WTC11 (cell line): Measurements from ENCODE around the gene N4BP2L1. TPM values are rescaled to one million over a fixed set of nuclear protein-coding genes. Genes with fewer than 3 reads are reported as not detected.

Experiments used
- ATAC-seq: fragments of 200-7000 bp; cut with Tn5 transposase; 2 replicates; pipeline ENCODE4 v1.10.0; 2021; ENCODE audit warnings: mild to moderate bottlenecking, moderate library complexity
- CTCF ChIA-PET: fragments of 300-600 bp; sonication (Branson Sonifier 250); formaldehyde crosslinking; loops from one replicate; lab custom pipeline; 2021; ENCODE audit warnings: antibody characterized with exemption; lab: Charles Lee
- POLR2A ChIA-PET: fragments of 350-600 bp; sonication (Branson Sonifier 250); formaldehyde crosslinking; loops from one replicate; lab custom pipeline; 2021; ENCODE audit warnings: antibody characterized with exemption; lab: Charles Lee
- DNase-seq: peaks from one replicate; pipeline ENCODE4 v3.0.0; 2021; ENCODE audit warnings: low spot score
- H3K27ac Mint-ChIP-seq: 2 replicates; pipeline ENCODE4 v1.8.0; 2021; ENCODE audit warnings: mixed read lengths
- H3K27me3 Mint-ChIP-seq: 2 replicates; pipeline ENCODE4 v1.8.0; 2021; ENCODE audit warnings: low read depth, mild to moderate bottlenecking, moderate library complexity, mixed read lengths
- H3K36me3 Mint-ChIP-seq: 2 replicates; pipeline ENCODE4 v1.8.0; 2021; ENCODE audit warnings: mixed read lengths
- H3K4me1 Mint-ChIP-seq: 2 replicates; pipeline ENCODE4 v1.8.0; 2022; ENCODE audit warnings: mixed read lengths
- H3K4me3 Mint-ChIP-seq: 2 replicates; pipeline ENCODE4 v1.8.0; 2021; ENCODE audit warnings: mild to moderate bottlenecking, moderate library complexity, mixed read lengths
- H3K9me3 Mint-ChIP-seq: 2 replicates; pipeline ENCODE4 v1.8.0; 2021; ENCODE audit warnings: mixed read lengths
- ARID4B ChIP-seq: sonication (generic); formaldehyde crosslinking; IDR thresholded peaks from 2 replicates; pipeline ENCODE4 v1.8.0; 2023; ENCODE audit warnings: missing genetic modification reagents, mild to moderate bottlenecking, borderline replicate concordance
- CDX4 ChIP-seq: fragments of 250-450 bp; sonication (Bioruptor Pico); IDR thresholded peaks from 2 replicates; pipeline ENCODE4 v1.9.0; 2021; ENCODE audit warnings: moderate library complexity, mild to moderate bottlenecking, inconsistent platforms, borderline replicate concordance
- CREB1 ChIP-seq: sonication (generic); formaldehyde crosslinking; IDR thresholded peaks from 2 replicates; pipeline ENCODE4 v1.8.0; 2023; ENCODE audit warnings: mild to moderate bottlenecking, missing genetic modification reagents
- JUN ChIP-seq: sonication (generic); formaldehyde crosslinking; IDR thresholded peaks from 2 replicates; pipeline ENCODE4 v1.8.0; 2023; ENCODE audit warnings: mild to moderate bottlenecking, missing genetic modification reagents
- MYBL2 ChIP-seq: sonication (generic); formaldehyde crosslinking; IDR thresholded peaks from 2 replicates; pipeline ENCODE4 v1.8.1; 2023; ENCODE audit warnings: mild to moderate bottlenecking, moderate library complexity, missing genetic modification reagents
- NFYB ChIP-seq: sonication (generic); formaldehyde crosslinking; conservative IDR thresholded peaks from 2 replicates; pipeline ENCODE4 v1.8.0; 2022; ENCODE audit warnings: low read depth, missing genetic modification reagents
- PREB ChIP-seq: sonication (generic); formaldehyde crosslinking; IDR thresholded peaks from 2 replicates; pipeline ENCODE4 v1.8.1; 2022; ENCODE audit warnings: mild to moderate bottlenecking, missing genetic modification reagents, moderate library complexity, borderline replicate concordance
- RELA ChIP-seq: sonication (generic); formaldehyde crosslinking; IDR thresholded peaks from 2 replicates; pipeline ENCODE4 v1.8.1; 2022; ENCODE audit warnings: missing genetic modification reagents, mild to moderate bottlenecking, borderline replicate concordance
- RORB ChIP-seq: fragments of 250-450 bp; sonication (Bioruptor Pico); IDR thresholded peaks from 2 replicates; pipeline ENCODE4 v1.9.0; 2021; ENCODE audit warnings: mild to moderate bottlenecking
- TEAD1 ChIP-seq: sonication (generic); formaldehyde crosslinking; IDR thresholded peaks from 2 replicates; pipeline ENCODE4 v1.8.0; 2022; ENCODE audit warnings: mild to moderate bottlenecking, missing genetic modification reagents
- ZNF138 ChIP-seq: sonication (generic); formaldehyde crosslinking; conservative IDR thresholded peaks from 2 replicates; pipeline ENCODE4 v1.8.1; 2022; ENCODE audit warnings: mild to moderate bottlenecking, moderate library complexity, missing genetic modification reagents
- ZNF219 ChIP-seq: sonication (generic); formaldehyde crosslinking; IDR thresholded peaks from 2 replicates; pipeline ENCODE4 v1.8.0; 2023; ENCODE audit warnings: missing genetic modification reagents, mild to moderate bottlenecking, borderline replicate concordance
- ZNF232 ChIP-seq: sonication (generic); formaldehyde crosslinking; IDR thresholded peaks from 2 replicates; pipeline ENCODE4 v1.8.0; 2022; ENCODE audit warnings: mild to moderate bottlenecking, missing genetic modification reagents
- ZNF263 ChIP-seq: sonication (generic); formaldehyde crosslinking; IDR thresholded peaks from 2 replicates; pipeline ENCODE4 v1.8.1; 2022; ENCODE audit warnings: low read depth, mild to moderate bottlenecking, moderate library complexity, missing genetic modification reagents
- ZNF423 ChIP-seq: fragments of 250-450 bp; sonication (Bioruptor Pico); IDR thresholded peaks from 2 replicates; pipeline ENCODE4 v2.1.2; 2022; ENCODE audit warnings: mild to moderate bottlenecking, moderate library complexity
- ZNF671 ChIP-seq: fragments of 250-450 bp; sonication (Bioruptor Pico); IDR thresholded peaks from 2 replicates; pipeline ENCODE4 v1.8.0; 2021; ENCODE audit warnings: mild to moderate bottlenecking
- total RNA-seq: library from RNA; stranded (reverse); gene quantifications from 3 replicates; pipeline ENCODE4 v1.2.3, GENCODE V29; 2021
- TF ChIP-seq, protein P1 (sequence below): sonication (generic); formaldehyde crosslinking; IDR thresholded peaks from 2 replicates; pipeline ENCODE4 v1.8.1; 2023; ENCODE audit warnings: mild to moderate bottlenecking, missing genetic modification reagents, moderate library complexity
- TF ChIP-seq, protein P2 (sequence below): sonication (generic); formaldehyde crosslinking; IDR thresholded peaks from 2 replicates; pipeline ENCODE4 v1.8.1; 2023; ENCODE audit warnings: mild to moderate bottlenecking, missing genetic modification reagents, borderline replicate concordance
- TF ChIP-seq, protein P3 (sequence below): fragments of 200-600 bp; IDR thresholded peaks from 2 replicates; pipeline ENCODE4 v1.8.0; 2022; ENCODE audit warnings: antibody characterized with exemption

Gene N4BP2L1
- total RNA-seq, 1 experiment from 2014 or later, result 3.8 TPM

DNA sequence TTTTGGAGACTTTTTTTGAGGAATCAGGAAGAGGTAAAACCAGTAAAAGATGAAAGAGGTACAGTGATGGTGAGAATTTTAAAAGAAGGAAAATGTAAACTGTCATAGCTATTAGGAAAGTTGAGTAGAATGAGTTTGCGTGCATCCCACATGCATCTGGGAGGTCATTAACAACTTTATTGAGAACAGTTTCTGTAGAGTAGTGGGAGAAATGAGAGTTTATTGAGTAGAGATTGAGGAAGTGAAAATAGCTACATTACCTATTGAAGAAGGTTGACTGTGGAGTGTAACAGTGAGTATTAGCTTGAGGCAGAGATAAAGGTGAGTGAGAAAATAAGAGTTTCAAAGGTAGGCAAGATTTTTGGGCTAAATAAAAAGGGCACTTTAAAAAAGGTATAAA is 73.9 kb downstream of the N4BP2L1 start:
- no peak overlapping the region for H3K4me3 Mint-ChIP-seq
- POLR2A ChIA-PET, result no interaction called here
- H3K27me3 Mint-ChIP-seq, result no peaks in the 10 kb centered on the region
- H3K27ac Mint-ChIP-seq, result no peak overlapping the region
- peaks cover 33% of the 10 kb centered on the region for H3K36me3 Mint-ChIP-seq
- H3K4me1 Mint-ChIP-seq, result peaks cover 12% of the 10 kb centered on the region
- TF ChIP-seq CDX4 (CRISPR knock-in tag) (no peak), ZNF219 (no peak), RORB (CRISPR knock-in tag) (no peak), ZNF671 (no peak), PREB (no peak), CREB1 (no peak), RELA (CRISPR knock-in tag) (no peak), NFYB (CRISPR knock-in tag) (no peak), TEAD1 (no peak), ZNF423 (CRISPR knock-in tag) (no peak), ZNF263 (CRISPR knock-in tag) (no peak), JUN (CRISPR knock-in tag) (no peak), ZNF232 (no peak), ARID4B (no peak), MYBL2 (CRISPR knock-in tag) (no peak), ZNF138 (CRISPR knock-in tag) (no peak)
- TF ChIP-seq, protein P1, sequence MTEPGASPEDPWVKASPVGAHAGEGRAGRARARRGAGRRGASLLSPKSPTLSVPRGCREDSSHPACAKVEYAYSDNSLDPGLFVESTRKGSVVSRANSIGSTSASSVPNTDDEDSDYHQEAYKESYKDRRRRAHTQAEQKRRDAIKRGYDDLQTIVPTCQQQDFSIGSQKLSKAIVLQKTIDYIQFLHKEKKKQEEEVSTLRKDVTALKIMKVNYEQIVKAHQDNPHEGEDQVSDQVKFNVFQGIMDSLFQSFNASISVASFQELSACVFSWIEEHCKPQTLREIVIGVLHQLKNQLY, result no peak
- TF ChIP-seq, protein P2, sequence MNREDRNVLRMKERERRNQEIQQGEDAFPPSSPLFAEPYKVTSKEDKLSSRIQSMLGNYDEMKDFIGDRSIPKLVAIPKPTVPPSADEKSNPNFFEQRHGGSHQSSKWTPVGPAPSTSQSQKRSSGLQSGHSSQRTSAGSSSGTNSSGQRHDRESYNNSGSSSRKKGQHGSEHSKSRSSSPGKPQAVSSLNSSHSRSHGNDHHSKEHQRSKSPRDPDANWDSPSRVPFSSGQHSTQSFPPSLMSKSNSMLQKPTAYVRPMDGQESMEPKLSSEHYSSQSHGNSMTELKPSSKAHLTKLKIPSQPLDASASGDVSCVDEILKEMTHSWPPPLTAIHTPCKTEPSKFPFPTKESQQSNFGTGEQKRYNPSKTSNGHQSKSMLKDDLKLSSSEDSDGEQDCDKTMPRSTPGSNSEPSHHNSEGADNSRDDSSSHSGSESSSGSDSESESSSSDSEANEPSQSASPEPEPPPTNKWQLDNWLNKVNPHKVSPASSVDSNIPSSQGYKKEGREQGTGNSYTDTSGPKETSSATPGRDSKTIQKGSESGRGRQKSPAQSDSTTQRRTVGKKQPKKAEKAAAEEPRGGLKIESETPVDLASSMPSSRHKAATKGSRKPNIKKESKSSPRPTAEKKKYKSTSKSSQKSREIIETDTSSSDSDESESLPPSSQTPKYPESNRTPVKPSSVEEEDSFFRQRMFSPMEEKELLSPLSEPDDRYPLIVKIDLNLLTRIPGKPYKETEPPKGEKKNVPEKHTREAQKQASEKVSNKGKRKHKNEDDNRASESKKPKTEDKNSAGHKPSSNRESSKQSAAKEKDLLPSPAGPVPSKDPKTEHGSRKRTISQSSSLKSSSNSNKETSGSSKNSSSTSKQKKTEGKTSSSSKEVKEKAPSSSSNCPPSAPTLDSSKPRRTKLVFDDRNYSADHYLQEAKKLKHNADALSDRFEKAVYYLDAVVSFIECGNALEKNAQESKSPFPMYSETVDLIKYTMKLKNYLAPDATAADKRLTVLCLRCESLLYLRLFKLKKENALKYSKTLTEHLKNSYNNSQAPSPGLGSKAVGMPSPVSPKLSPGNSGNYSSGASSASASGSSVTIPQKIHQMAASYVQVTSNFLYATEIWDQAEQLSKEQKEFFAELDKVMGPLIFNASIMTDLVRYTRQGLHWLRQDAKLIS (CRISPR knock-in tag), result no peak
- TF ChIP-seq, protein P3, sequence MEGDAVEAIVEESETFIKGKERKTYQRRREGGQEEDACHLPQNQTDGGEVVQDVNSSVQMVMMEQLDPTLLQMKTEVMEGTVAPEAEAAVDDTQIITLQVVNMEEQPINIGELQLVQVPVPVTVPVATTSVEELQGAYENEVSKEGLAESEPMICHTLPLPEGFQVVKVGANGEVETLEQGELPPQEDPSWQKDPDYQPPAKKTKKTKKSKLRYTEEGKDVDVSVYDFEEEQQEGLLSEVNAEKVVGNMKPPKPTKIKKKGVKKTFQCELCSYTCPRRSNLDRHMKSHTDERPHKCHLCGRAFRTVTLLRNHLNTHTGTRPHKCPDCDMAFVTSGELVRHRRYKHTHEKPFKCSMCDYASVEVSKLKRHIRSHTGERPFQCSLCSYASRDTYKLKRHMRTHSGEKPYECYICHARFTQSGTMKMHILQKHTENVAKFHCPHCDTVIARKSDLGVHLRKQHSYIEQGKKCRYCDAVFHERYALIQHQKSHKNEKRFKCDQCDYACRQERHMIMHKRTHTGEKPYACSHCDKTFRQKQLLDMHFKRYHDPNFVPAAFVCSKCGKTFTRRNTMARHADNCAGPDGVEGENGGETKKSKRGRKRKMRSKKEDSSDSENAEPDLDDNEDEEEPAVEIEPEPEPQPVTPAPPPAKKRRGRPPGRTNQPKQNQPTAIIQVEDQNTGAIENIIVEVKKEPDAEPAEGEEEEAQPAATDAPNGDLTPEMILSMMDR, result no peak
- no peak for DNase-seq
- CTCF ChIA-PET, result no interaction called here
- peaks cover 16% of the 10 kb centered on the region for H3K9me3 Mint-ChIP-seq
- ATAC-seq, result no peak
